Trophoblast cell (in vitro differentiated cells and primary cell): ENCODE measurements around the gene DPP6.

Source experiments
- DNase-seq, 2 donors: peaks; one replicate each; pipeline ENCODE4 v3.0.0-alpha.2; 2016
- H2AFZ ChIP-seq: 2 replicates; pipeline ENCODE4 v1.6.1; 2013; ENCODE audit warnings: low read length, moderate library complexity, mild to moderate bottlenecking; ENCODE audit not compliant: insufficient read depth, poor library complexity
- H2AK5ac ChIP-seq: 2 replicates; pipeline ENCODE4 v1.6.1; 2013; ENCODE audit warnings: mild to moderate bottlenecking, low read length
- H2BK120ac ChIP-seq: 2 replicates; pipeline ENCODE4 v1.6.1; 2013; ENCODE audit warnings: low read length, mild to moderate bottlenecking, moderate library complexity; ENCODE audit not compliant: insufficient read depth, poor library complexity
- H2BK12ac ChIP-seq: 2 replicates; pipeline ENCODE4 v1.6.1; 2013; ENCODE audit warnings: mild to moderate bottlenecking, low read length, moderate library complexity
- H2BK5ac ChIP-seq: 2 replicates; pipeline ENCODE4 v1.6.1; 2013; ENCODE audit warnings: low read length, low read depth, moderate library complexity, mild to moderate bottlenecking; ENCODE audit not compliant: poor library complexity
- H3K14ac ChIP-seq: 2 replicates; pipeline ENCODE4 v1.6.1; 2013; ENCODE audit warnings: mild to moderate bottlenecking, low read length
- H3K18ac ChIP-seq: 2 replicates; pipeline ENCODE4 v1.6.1; 2013; ENCODE audit warnings: mild to moderate bottlenecking, low read length
- H3K23ac ChIP-seq: 2 replicates; pipeline ENCODE4 v1.6.1; 2013; ENCODE audit warnings: low read length
- H3K27ac ChIP-seq: 2 replicates; pipeline ENCODE4 v1.5.1; 2013; ENCODE audit warnings: low read depth, mild to moderate bottlenecking, inconsistent platforms, low read length, moderate library complexity
- H3K27me3 ChIP-seq: 2 replicates; pipeline ENCODE4 v1.6.1; 2013; ENCODE audit warnings: inconsistent platforms, mild to moderate bottlenecking, low read length, moderate library complexity; ENCODE audit not compliant: insufficient read depth
- H3K36me3 ChIP-seq, 2 experiments: 1 replicate in 1 of 2; 2 replicates in 1 of 2; pipeline ENCODE4 v1.6.1; 2013; ENCODE audit warnings: low read length in 2 of 2, mild to moderate bottlenecking in 2 of 2, moderate library complexity in 1 of 2; ENCODE audit not compliant: insufficient read depth in 2 of 2, control insufficient read depth in 1 of 2
- H3K4ac ChIP-seq: 2 replicates; pipeline ENCODE4 v1.6.1; 2013; ENCODE audit warnings: low read depth, mild to moderate bottlenecking, low read length, moderate library complexity
- H3K4me1 ChIP-seq, 2 experiments: 1 replicate in 1 of 2; 2 replicates in 1 of 2; pipeline ENCODE4 v1.6.1; 2013; ENCODE audit warnings: low read length in 2 of 2, mild to moderate bottlenecking in 2 of 2, moderate library complexity in 1 of 2; ENCODE audit not compliant: insufficient read depth in 2 of 2, control insufficient read depth in 1 of 2
- H3K4me2 ChIP-seq: 2 replicates; pipeline ENCODE4 v1.6.1; 2013; ENCODE audit warnings: inconsistent platforms, mild to moderate bottlenecking, low read length, moderate library complexity
- H3K4me3 ChIP-seq: 2 replicates; pipeline ENCODE4 v1.5.1; 2013; ENCODE audit warnings: mild to moderate bottlenecking, low read depth, low read length, inconsistent platforms
- H3K79me1 ChIP-seq: one replicate; pipeline ENCODE4 v1.6.1; 2013; ENCODE audit warnings: low read length
- H3K79me2 ChIP-seq: 2 replicates; pipeline ENCODE4 v1.6.1; 2013; ENCODE audit warnings: low read length, mild to moderate bottlenecking; ENCODE audit not compliant: control insufficient read depth, insufficient read depth, poor library complexity
- H3K9ac ChIP-seq: 2 replicates; pipeline ENCODE4 v1.6.1; 2013; ENCODE audit warnings: mild to moderate bottlenecking, low read length
- H3K9me3 ChIP-seq: 2 replicates; pipeline ENCODE4 v1.6.1; 2013; ENCODE audit warnings: low read depth, mild to moderate bottlenecking, control low read depth, inconsistent platforms, low read length; ENCODE audit not compliant: insufficient read depth
- H4K12ac ChIP-seq: 2 replicates; pipeline ENCODE4 v1.6.1; 2013; ENCODE audit warnings: low read depth, mild to moderate bottlenecking, low read length, moderate library complexity
- H4K8ac ChIP-seq: 2 replicates; pipeline ENCODE4 v1.6.1; 2013; ENCODE audit warnings: low read depth, mild to moderate bottlenecking, low read length, moderate library complexity
- H4K91ac ChIP-seq: one replicate; pipeline ENCODE4 v1.6.1; 2013; ENCODE audit warnings: low read depth, mild to moderate bottlenecking, low read length, moderate library complexity
- WGBS: extraction: QIAGEN DNeasy Blood & Tissue Kit; methylation state at CpG from one replicate; pipeline ENCODE4 v1.1.7; 2013; ENCODE audit warnings: missing lambda C conversion rate; ENCODE audit not compliant: insufficient read length, insufficient coverage; ENCODE audit errors: extremely low coverage; 5-methylcytosine and 5-hydroxymethylcytosine counted together

DPP6 gene

GRCh38 chr7:154746571-154747360 lies 694.6 kb downstream of the DPP6 start:
- no peak overlapping the region for H4K91ac ChIP-seq
- no peak overlapping the region for H2BK12ac ChIP-seq
- H2AK5ac ChIP-seq, result no peak overlapping the region
- no peak for DNase-seq
- H3K4ac ChIP-seq, result no peak overlapping the region
- no peak overlapping the region for H4K8ac ChIP-seq
- no peak overlapping the region for H3K23ac ChIP-seq
- no peaks in the 10 kb centered on the region for H3K27me3 ChIP-seq
- H3K79me2 ChIP-seq, result no peaks in the 10 kb centered on the region
- no peak overlapping the region for H3K18ac ChIP-seq
- H3K14ac ChIP-seq, result no peak overlapping the region
- no CpG with 5 or more reads among the region's 5 CpGs for WGBS
- H3K36me3 ChIP-seq, result no peaks in the 10 kb centered on the region
- H2AFZ ChIP-seq, result no peak overlapping the region
- no peak overlapping the region for H2BK5ac ChIP-seq
- H3K4me2 ChIP-seq, result no peak overlapping the region
- no peak overlapping the region for H3K4me3 ChIP-seq
- no peak overlapping the region for H4K12ac ChIP-seq
- no peaks in the 10 kb centered on the region for H3K9me3 ChIP-seq
- no peaks in the 10 kb centered on the region for H3K79me1 ChIP-seq
- no peak overlapping the region for H2BK120ac ChIP-seq
- no peak overlapping the region for H3K9ac ChIP-seq
- no peaks in the 10 kb centered on the region for H3K4me1 ChIP-seq
- H3K27ac ChIP-seq, result no peak overlapping the region

DNA sequence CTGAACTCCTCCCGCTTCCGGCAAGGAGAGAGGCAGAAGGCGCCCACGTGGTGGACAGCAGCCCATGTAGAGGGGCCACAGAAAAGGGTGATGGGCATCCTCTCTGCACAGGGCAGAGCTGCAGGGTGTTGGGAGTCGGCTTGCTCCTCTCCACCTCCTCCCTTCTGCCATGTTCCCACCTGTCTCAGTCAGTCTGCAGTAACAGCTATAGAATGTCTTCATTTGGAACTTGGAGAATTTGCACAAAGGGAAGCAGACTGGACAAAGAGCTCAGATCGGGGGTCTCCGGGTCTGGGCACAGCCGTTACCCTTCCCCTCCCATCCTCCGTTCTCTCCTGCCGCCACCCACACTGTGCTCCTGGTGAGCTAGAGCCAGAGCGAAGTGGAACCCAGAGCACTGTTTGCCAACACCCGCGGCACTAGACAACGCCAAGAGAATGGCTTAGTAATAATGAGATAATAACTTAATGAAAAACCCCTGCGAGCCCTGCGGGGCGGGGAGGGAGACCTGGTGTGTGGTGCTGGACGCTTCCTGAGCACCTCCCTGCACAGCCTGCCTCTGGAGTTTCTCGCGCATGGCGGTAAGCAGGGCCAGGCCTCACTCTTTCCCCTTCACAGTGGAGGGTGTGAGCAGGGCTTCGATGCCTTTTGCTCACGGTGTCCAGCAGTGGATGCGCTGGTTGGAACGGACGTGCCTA lies 696.0 kb downstream of the DPP6 start:
- H3K9ac ChIP-seq, result no peak overlapping the region
- H3K79me2 ChIP-seq, result no peaks in the 10 kb centered on the region
- no peak overlapping the region for H3K4me3 ChIP-seq
- no peak overlapping the region for H2AFZ ChIP-seq
- H3K4me2 ChIP-seq, result no peak overlapping the region
- no peak overlapping the region for H2BK5ac ChIP-seq
- no peak overlapping the region for H3K14ac ChIP-seq
- H2AK5ac ChIP-seq, result no peak overlapping the region
- H4K8ac ChIP-seq, result no peak overlapping the region
- no peaks in the 10 kb centered on the region for H3K79me1 ChIP-seq
- H2BK12ac ChIP-seq, result no peak overlapping the region
- no peaks in the 10 kb centered on the region for H3K36me3 ChIP-seq
- H3K18ac ChIP-seq, result no peak overlapping the region
- no CpG with 5 or more reads among the region's 26 CpGs for WGBS
- no peak overlapping the region for H4K12ac ChIP-seq
- no peak overlapping the region for H3K23ac ChIP-seq
- no peak overlapping the region for H4K91ac ChIP-seq
- no peak overlapping the region for H2BK120ac ChIP-seq
- no peak overlapping the region for H3K4ac ChIP-seq
- no peaks in the 10 kb centered on the region for H3K27me3 ChIP-seq
- no peak for DNase-seq
- H3K27ac ChIP-seq, result no peak overlapping the region
- no peaks in the 10 kb centered on the region for H3K4me1 ChIP-seq
- no peaks in the 10 kb centered on the region for H3K9me3 ChIP-seq

DNA sequence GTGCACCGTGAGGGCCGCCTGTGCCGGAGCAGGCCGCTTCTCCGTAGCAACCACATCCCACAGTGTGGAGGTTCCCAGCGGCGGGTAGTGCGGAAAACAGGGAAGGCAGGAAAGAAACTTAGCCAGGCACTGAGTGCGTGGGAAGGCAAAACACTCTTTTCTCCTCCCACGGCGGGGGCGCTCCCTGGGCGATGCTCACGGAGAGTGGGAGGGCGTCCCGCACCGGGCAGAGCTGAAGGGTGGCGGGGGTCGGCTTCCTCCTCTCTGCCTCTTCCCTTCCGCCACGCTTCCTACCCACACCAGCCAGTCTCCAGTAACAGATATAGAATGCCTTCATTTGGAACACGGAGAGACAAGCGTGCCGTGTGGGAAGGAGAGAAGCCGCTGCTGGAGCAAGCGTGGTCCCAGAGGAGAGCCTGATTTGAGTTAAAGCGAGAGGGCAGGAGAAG lies 698.2 kb downstream of the DPP6 start:
- Histone ChIP-seq H3K4me3 (no peak overlapping the region), H4K8ac (no peak overlapping the region), H3K14ac (no peak overlapping the region), H3K27me3 (no peaks in the 10 kb centered on the region), H3K4me1 (no peaks in the 10 kb centered on the region), H2BK120ac (no peak overlapping the region), H2AK5ac (no peak overlapping the region), H2AFZ (no peak overlapping the region), H3K27ac (no peak overlapping the region), H2BK12ac (no peak overlapping the region), H3K18ac (no peak overlapping the region), H3K79me2 (no peaks in the 10 kb centered on the region), H2BK5ac (no peak overlapping the region), H4K12ac (no peak overlapping the region), H3K79me1 (no peaks in the 10 kb centered on the region), H3K36me3 (no peaks in the 10 kb centered on the region), H3K9me3 (no peaks in the 10 kb centered on the region), H4K91ac (no peak overlapping the region), H3K4me2 (no peak overlapping the region), H3K23ac (no peak overlapping the region), H3K9ac (no peak overlapping the region), H3K4ac (no peak overlapping the region)
- WGBS, result no CpG with 5 or more reads among the region's 27 CpGs
- no peak for DNase-seq

DNA sequence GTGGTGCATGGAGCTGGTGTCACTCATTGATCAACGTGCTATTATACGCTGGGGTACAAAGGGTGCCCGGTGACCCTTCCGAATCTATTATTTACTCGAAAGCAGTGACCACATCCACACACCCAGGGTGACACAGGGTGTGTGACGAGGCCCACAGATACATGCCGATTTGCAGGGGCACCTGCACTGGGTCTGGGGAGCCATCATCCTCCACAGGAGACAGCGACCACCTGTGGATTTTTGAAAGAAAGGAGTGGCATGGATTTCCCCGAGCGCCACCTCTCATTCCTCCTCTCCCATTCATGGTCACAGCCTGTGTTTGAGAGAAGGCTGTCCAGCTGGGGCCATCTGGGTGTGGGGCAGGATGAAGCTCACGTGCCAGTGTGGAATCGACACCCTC lies 701.0 kb downstream of the DPP6 start:
- Histone ChIP-seq H4K12ac (no peak overlapping the region), H2BK12ac (no peak overlapping the region), H3K18ac (no peak overlapping the region), H2AFZ (no peak overlapping the region), H3K27me3 (no peaks in the 10 kb centered on the region), H3K23ac (no peak overlapping the region), H2AK5ac (no peak overlapping the region), H3K27ac (no peak overlapping the region), H3K36me3 (no peaks in the 10 kb centered on the region), H3K9me3 (peaks cover 2% of the 10 kb centered on the region), H2BK5ac (no peak overlapping the region), H4K91ac (no peak overlapping the region), H3K9ac (no peak overlapping the region), H3K4ac (no peak overlapping the region), H2BK120ac (no peak overlapping the region), H4K8ac (no peak overlapping the region), H3K79me2 (no peaks in the 10 kb centered on the region), H3K4me1 (no peaks in the 10 kb centered on the region), H3K79me1 (no peaks in the 10 kb centered on the region), H3K14ac (no peak overlapping the region), H3K4me3 (no peak overlapping the region), H3K4me2 (no peak overlapping the region)
- no peak for DNase-seq
- no CpG with 5 or more reads among the region's 12 CpGs for WGBS
